Measurements from ENCODE around the gene PHLPP1.

The PHLPP1 gene

DNA sequence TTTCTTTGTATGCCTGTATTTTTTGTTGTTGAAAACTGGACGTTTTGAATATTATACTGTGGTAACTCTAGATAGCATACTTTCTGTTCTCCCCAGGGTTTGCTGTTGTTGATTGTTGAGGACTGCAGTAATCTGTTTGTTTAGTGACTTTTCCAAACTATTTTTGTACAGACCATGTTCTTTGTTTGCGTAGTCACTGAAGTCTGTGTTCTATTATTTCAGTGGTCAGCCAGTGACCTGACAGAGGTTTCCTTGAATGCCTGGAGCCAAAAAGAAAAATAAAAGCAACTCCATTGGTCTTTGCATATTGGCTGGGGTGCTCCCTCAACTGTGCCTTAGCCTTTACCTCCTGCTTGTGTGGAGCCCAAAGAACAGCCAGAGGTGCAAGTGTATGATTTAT is 42.7 kb upstream of the PHLPP1 start:
- H3K9me3 ChIP-seq (ENCODE audit: control insufficient read depth, insufficient read depth, low read depth, low read length): no peaks in the 10 kb centered on the region; the same call in 1 of the 2 replicates
- no peak overlapping the region for H3K4me3 ChIP-seq (ENCODE audit: low read depth, low read length)
- CTCF ChIA-PET: interaction anchor here (0.7 kb wide), 1 partner anchor 53 kb away, joined by 3 read pairs; no protein-coding TSS in a partner anchor
- POLR2A ChIA-PET: no interaction called here
- no peaks in the 10 kb centered on the region for H3K36me3 ChIP-seq (ENCODE audit: control insufficient read depth in 2 of 2, insufficient read depth in 1 of 2, low read length in 2 of 2)
- no peaks in the 10 kb centered on the region for H3K4me1 ChIP-seq (ENCODE audit: control insufficient read depth, insufficient read depth, low read length)
- no peak overlapping the region for H3K27ac ChIP-seq (ENCODE audit: extremely low read depth, low read depth, low read length)
- TF ChIP-seq ZNF248 (tag by site-specific recombination; IDR thresholded peaks at IDR 0.05): no peak
- no peak for TF ChIP-seq ZBTB17 (tag by site-specific recombination; IDR thresholded peaks at IDR 0.05)
- TF ChIP-seq ZNF830 (tag by site-specific recombination; IDR thresholded peaks at IDR 0.05; ENCODE audit: low read depth): no peak
- TF ChIP-seq, protein P1, sequence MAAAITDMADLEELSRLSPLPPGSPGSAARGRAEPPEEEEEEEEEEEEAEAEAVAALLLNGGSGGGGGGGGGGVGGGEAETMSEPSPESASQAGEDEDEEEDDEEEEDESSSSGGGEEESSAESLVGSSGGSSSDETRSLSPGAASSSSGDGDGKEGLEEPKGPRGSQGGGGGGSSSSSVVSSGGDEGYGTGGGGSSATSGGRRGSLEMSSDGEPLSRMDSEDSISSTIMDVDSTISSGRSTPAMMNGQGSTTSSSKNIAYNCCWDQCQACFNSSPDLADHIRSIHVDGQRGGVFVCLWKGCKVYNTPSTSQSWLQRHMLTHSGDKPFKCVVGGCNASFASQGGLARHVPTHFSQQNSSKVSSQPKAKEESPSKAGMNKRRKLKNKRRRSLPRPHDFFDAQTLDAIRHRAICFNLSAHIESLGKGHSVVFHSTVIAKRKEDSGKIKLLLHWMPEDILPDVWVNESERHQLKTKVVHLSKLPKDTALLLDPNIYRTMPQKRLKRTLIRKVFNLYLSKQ (tag by site-specific recombination; IDR thresholded peaks at IDR 0.05; ENCODE audit: borderline replicate concordance): no peak
- TF ChIP-seq, protein P2, sequence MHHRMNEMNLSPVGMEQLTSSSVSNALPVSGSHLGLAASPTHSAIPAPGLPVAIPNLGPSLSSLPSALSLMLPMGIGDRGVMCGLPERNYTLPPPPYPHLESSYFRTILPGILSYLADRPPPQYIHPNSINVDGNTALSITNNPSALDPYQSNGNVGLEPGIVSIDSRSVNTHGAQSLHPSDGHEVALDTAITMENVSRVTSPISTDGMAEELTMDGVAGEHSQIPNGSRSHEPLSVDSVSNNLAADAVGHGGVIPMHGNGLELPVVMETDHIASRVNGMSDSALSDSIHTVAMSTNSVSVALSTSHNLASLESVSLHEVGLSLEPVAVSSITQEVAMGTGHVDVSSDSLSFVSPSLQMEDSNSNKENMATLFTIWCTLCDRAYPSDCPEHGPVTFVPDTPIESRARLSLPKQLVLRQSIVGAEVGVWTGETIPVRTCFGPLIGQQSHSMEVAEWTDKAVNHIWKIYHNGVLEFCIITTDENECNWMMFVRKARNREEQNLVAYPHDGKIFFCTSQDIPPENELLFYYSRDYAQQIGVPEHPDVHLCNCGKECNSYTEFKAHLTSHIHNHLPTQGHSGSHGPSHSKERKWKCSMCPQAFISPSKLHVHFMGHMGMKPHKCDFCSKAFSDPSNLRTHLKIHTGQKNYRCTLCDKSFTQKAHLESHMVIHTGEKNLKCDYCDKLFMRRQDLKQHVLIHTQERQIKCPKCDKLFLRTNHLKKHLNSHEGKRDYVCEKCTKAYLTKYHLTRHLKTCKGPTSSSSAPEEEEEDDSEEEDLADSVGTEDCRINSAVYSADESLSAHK (tag by site-specific recombination; IDR thresholded peaks at IDR 0.05): no peak
- TF ChIP-seq, protein P3, sequence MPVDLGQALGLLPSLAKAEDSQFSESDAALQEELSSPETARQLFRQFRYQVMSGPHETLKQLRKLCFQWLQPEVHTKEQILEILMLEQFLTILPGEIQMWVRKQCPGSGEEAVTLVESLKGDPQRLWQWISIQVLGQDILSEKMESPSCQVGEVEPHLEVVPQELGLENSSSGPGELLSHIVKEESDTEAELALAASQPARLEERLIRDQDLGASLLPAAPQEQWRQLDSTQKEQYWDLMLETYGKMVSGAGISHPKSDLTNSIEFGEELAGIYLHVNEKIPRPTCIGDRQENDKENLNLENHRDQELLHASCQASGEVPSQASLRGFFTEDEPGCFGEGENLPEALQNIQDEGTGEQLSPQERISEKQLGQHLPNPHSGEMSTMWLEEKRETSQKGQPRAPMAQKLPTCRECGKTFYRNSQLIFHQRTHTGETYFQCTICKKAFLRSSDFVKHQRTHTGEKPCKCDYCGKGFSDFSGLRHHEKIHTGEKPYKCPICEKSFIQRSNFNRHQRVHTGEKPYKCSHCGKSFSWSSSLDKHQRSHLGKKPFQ (tag by site-specific recombination; IDR thresholded peaks at IDR 0.05): no peak
- TF ChIP-seq TCF7L2 (IDR thresholded peaks at IDR 0.05; ENCODE audit: borderline replicate concordance, low read depth, low read length): no peak
- TF ChIP-seq ZNF670 (tag by site-specific recombination; IDR thresholded peaks at IDR 0.05; ENCODE audit: low read depth): no peak
- no peak for TF ChIP-seq HOXD13 (CRISPR knock-in tag; IDR thresholded peaks at IDR 0.05; ENCODE audit: borderline replicate concordance)
- no peak for TF ChIP-seq ZNF341 (tag by site-specific recombination; IDR thresholded peaks at IDR 0.05; ENCODE audit: low read depth)
- TF ChIP-seq ZNF510 (tag by site-specific recombination; IDR thresholded peaks at IDR 0.05; ENCODE audit: insufficient replicate concordance): no peak
- no peak for TF ChIP-seq ZFP3 (tag by site-specific recombination; IDR thresholded peaks at IDR 0.05; ENCODE audit: low read depth)
- TF ChIP-seq HOXA7 (CRISPR knock-in tag; IDR thresholded peaks at IDR 0.05; ENCODE audit: borderline replicate concordance): no peak
- TF ChIP-seq, protein P4, sequence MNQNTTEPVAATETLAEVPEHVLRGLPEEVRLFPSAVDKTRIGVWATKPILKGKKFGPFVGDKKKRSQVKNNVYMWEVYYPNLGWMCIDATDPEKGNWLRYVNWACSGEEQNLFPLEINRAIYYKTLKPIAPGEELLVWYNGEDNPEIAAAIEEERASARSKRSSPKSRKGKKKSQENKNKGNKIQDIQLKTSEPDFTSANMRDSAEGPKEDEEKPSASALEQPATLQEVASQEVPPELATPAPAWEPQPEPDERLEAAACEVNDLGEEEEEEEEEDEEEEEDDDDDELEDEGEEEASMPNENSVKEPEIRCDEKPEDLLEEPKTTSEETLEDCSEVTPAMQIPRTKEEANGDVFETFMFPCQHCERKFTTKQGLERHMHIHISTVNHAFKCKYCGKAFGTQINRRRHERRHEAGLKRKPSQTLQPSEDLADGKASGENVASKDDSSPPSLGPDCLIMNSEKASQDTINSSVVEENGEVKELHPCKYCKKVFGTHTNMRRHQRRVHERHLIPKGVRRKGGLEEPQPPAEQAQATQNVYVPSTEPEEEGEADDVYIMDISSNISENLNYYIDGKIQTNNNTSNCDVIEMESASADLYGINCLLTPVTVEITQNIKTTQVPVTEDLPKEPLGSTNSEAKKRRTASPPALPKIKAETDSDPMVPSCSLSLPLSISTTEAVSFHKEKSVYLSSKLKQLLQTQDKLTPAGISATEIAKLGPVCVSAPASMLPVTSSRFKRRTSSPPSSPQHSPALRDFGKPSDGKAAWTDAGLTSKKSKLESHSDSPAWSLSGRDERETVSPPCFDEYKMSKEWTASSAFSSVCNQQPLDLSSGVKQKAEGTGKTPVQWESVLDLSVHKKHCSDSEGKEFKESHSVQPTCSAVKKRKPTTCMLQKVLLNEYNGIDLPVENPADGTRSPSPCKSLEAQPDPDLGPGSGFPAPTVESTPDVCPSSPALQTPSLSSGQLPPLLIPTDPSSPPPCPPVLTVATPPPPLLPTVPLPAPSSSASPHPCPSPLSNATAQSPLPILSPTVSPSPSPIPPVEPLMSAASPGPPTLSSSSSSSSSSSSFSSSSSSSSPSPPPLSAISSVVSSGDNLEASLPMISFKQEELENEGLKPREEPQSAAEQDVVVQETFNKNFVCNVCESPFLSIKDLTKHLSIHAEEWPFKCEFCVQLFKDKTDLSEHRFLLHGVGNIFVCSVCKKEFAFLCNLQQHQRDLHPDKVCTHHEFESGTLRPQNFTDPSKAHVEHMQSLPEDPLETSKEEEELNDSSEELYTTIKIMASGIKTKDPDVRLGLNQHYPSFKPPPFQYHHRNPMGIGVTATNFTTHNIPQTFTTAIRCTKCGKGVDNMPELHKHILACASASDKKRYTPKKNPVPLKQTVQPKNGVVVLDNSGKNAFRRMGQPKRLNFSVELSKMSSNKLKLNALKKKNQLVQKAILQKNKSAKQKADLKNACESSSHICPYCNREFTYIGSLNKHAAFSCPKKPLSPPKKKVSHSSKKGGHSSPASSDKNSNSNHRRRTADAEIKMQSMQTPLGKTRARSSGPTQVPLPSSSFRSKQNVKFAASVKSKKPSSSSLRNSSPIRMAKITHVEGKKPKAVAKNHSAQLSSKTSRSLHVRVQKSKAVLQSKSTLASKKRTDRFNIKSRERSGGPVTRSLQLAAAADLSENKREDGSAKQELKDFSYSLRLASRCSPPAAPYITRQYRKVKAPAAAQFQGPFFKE (tag by site-specific recombination; IDR thresholded peaks at IDR 0.05; ENCODE audit: borderline replicate concordance): no peak
- TF ChIP-seq ZNF624 (tag by site-specific recombination; IDR thresholded peaks at IDR 0.05): no peak
- TF ChIP-seq, protein P5, sequence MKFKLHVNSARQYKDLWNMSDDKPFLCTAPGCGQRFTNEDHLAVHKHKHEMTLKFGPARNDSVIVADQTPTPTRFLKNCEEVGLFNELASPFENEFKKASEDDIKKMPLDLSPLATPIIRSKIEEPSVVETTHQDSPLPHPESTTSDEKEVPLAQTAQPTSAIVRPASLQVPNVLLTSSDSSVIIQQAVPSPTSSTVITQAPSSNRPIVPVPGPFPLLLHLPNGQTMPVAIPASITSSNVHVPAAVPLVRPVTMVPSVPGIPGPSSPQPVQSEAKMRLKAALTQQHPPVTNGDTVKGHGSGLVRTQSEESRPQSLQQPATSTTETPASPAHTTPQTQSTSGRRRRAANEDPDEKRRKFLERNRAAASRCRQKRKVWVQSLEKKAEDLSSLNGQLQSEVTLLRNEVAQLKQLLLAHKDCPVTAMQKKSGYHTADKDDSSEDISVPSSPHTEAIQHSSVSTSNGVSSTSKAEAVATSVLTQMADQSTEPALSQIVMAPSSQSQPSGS (tag by site-specific recombination; IDR thresholded peaks at IDR 0.05; ENCODE audit: low read depth): no peak
- no peak for TF ChIP-seq ZNF843 (tag by site-specific recombination; IDR thresholded peaks at IDR 0.05)
